Posterior vena cava (tissue), 2 donors: ENCODE results near the gene PGS1. TPM values are rescaled to one million over a fixed set of nuclear protein-coding genes. Genes with fewer than 3 reads are reported as not detected.
A peak's percentile ranks its signal among the peaks of the same experiment; 100 is the strongest.

Experiments
- DNase-seq: peaks from one replicate; pipeline ENCODE4 v3.0.0-alpha.2; 2020; ENCODE audit warnings: low spot score
- intact Hi-C, 2 donors: fragments of 100-400 bp; cut with DNase I; formaldehyde crosslinking; loops; one replicate each; pipeline versions ENCODE4 v1.14.1 to v1.14.2; 2022 to 2023
- total RNA-seq, 2 donors: library from RNA; stranded (reverse); fragmentation: NEBNext Ultra II Directional; extraction: Animal tissue kit (Norgen Biotek cat#: 25700); gene quantifications; one replicate each; pipeline ENCODE4 v1.2.1, GENCODE V29; 2021
- donor health status: DM: yes; HTN: yes; CAD: no.
- donor health status: DM: yes; HTN: yes; CAD: no.

Gene PGS1
- total RNA-seq, 2 donors from 2014 or later, result 33.6 to 33.7 TPM

- intact Hi-C loops, result no loop called here
- DNase-seq, result no peak
Measured at GRCh38 chr17:78431692-78431958, 53.2 kb downstream of the PGS1 start.

- no peak for DNase-seq
- intact Hi-C loops, result no loop called here
Measured at GRCh38 chr17:78432226-78433012, 54.0 kb downstream of the PGS1 start.

GRCh38 chr17:78433013-78433727 is 54.7 kb downstream of the PGS1 start:
- intact Hi-C loops, result no loop called here
- no peak for DNase-seq

GRCh38 chr17:78433780-78434335 is 55.4 kb downstream of the PGS1 start:
- no peak for DNase-seq
- intact Hi-C loops, result no loop called here

GRCh38 chr17:78434455-78435329 is 56.2 kb downstream of the PGS1 start:
- intact Hi-C loops, result loop anchor here in 1 of 2 donors (5.0 kb wide), 1 partner anchor 1137 kb away; no protein-coding TSS in a partner anchor

GRCh38 chr17:78435330-78436005 is 57.0 kb downstream of the PGS1 start:
- DNase-seq, result no peak
- intact Hi-C loops, result loop anchor here in 1 of 2 donors (5.0 kb wide), 1 partner anchor 1138 kb away; no protein-coding TSS in a partner anchor

More at GRCh38 chr17:78434455-78435329, 56.2 kb downstream of the PGS1 start:
- DNase-seq, result no peak

- no peak for DNase-seq
- intact Hi-C loops, result loop anchor here in 1 of 2 donors (5.0 kb wide), 1 partner anchor 1140 kb away; no protein-coding TSS in a partner anchor
Measured at GRCh38 chr17:78437508-78438169, 59.2 kb downstream of the PGS1 start.

- DNase-seq, result no peak
- intact Hi-C loops, result loop anchor here in 1 of 2 donors (5.0 kb wide), 1 partner anchor 1141 kb away; no protein-coding TSS in a partner anchor
Measured at GRCh38 chr17:78438271-78438691, 59.8 kb downstream of the PGS1 start.

- intact Hi-C loops, result loop anchor here in 1 of 2 donors (5.0 kb wide), 1 partner anchor 1142 kb away; no protein-coding TSS in a partner anchor
- no peak for DNase-seq
Measured at GRCh38 chr17:78438694-78439325, 60.4 kb downstream of the PGS1 start.

GRCh38 chr17:78441271-78441971 is 63.0 kb downstream of the PGS1 start:
- intact Hi-C loops, result no loop called here

GRCh38 chr17:78442648-78443218 is 64.3 kb downstream of the PGS1 start:
- intact Hi-C loops, result no loop called here
- peak; percentile 94 for DNase-seq

More at GRCh38 chr17:78441271-78441971, 63.0 kb downstream of the PGS1 start:
- no peak for DNase-seq

- intact Hi-C loops, result no loop called here
- no peak for DNase-seq
Measured at GRCh38 chr17:78444392-78444791, 65.9 kb downstream of the PGS1 start.

GRCh38 chr17:78446833-78447232 is 68.4 kb downstream of the PGS1 start:
- intact Hi-C loops, result no loop called here
- DNase-seq, result no peak

GRCh38 chr17:78448356-78448993 is 70.0 kb downstream of the PGS1 start:
- intact Hi-C loops, result no loop called here
- DNase-seq, result no peak

- DNase-seq, result no peak
- intact Hi-C loops, result no loop called here
Measured at GRCh38 chr17:78449983-78450595, 71.6 kb downstream of the PGS1 start.
